K562 (cell line): ENCODE data around the gene TIMM50. TPM values are rescaled to one million over a fixed set of nuclear protein-coding genes. Genes with fewer than 3 reads are reported as not detected.
A peak's percentile ranks its signal among the peaks of the same experiment; 100 is the strongest.

Experiments
- BRF2 ChIP-seq: IDR thresholded peaks from 3 replicates; pipeline ENCODE4 v1.6.1; 2011; ENCODE audit warnings: borderline replicate concordance, mild to moderate bottlenecking; ENCODE audit not compliant: insufficient read length, insufficient read depth
- CXXC5 ChIP-seq: fragments of 250-450 bp; sonication (Bioruptor Pico); IDR thresholded peaks from 2 replicates; pipeline ENCODE4 v1.8.0; 2022; ENCODE audit warnings: inconsistent platforms, mild to moderate bottlenecking, moderate library complexity
- EHMT2 ChIP-seq: fragments of 450-650 bp; IDR thresholded peaks from 2 replicates; pipeline ENCODE4 v1.6.1; 2018; ENCODE audit warnings: antibody characterized with exemption
- MCM2 ChIP-seq: fragments of 450-650 bp; IDR thresholded peaks from 2 replicates; pipeline ENCODE4 v1.6.1; 2017; ENCODE audit warnings: low read depth, mild to moderate bottlenecking
- MGA ChIP-seq: fragments of 450-650 bp; IDR thresholded peaks from 2 replicates; pipeline ENCODE4 v1.6.1; 2016; ENCODE audit warnings: mild to moderate bottlenecking, moderate library complexity
- PKNOX1 ChIP-seq: fragments of 450-650 bp; IDR thresholded peaks from 2 replicates; pipeline ENCODE4 v1.6.1; 2016
- polyA plus RNA-seq, 8 experiments: library from polyadenylated mRNA; depleted of rRNA in 4 of 8; stranded (reverse) in 5 of 8; unstranded in 3 of 8; fragments of >200 nt; fragmentation: Nextera tagmentation in 2 of 8; fragmentation: Illumina TruSeq in 1 of 8; extraction: Ambion mirVana in 2 of 8; extraction: Trizol in 1 of 8; gene quantifications; 2 replicates each; pipeline versions ENCODE4 v1.2.1 to v1.2.3, GENCODE V29; 2011 to 2014; ENCODE audit warnings: inconsistent platforms in 1 of 8, missing spikeins in 1 of 8
- total RNA-seq, 7 experiments: library from RNA; depleted of rRNA in 6 of 7; stranded (reverse); fragments of >200 nt in 6 of 7; fragmentation: Illumina TruSeq in 2 of 7; extraction: Trizol in 2 of 7; gene quantifications; 2 replicates each; pipeline versions ENCODE4 v1.2.1 to v1.2.3, GENCODE V29; 2011 to 2021; ENCODE audit warnings: low replicate concordance in 1 of 7
- TF ChIP-seq, protein P1 (sequence below): fragments of 250-450 bp; sonication (Bioruptor Pico); IDR thresholded peaks from 2 replicates; pipeline ENCODE4 v1.8.0; 2021; ENCODE audit warnings: moderate library complexity, mild to moderate bottlenecking, inconsistent platforms
- TF ChIP-seq, protein P2 (sequence below): fragments of 250-450 bp; sonication (Bioruptor Pico); IDR thresholded peaks from 2 replicates; pipeline ENCODE4 v1.4.0; 2020
- TF ChIP-seq, protein P3 (sequence below), 2 experiments: fragments of 450-650 bp in 1 of 2; sonication (generic) in 1 of 2; formaldehyde crosslinking in 1 of 2; IDR thresholded peaks in 1 of 2; conservative IDR thresholded peaks in 1 of 2; 2 replicates each; pipeline versions ENCODE4 v1.6.1 to v1.8.1; 2016 to 2023; ENCODE audit warnings: mild to moderate bottlenecking in 2 of 2, moderate library complexity in 2 of 2, inconsistent platforms in 1 of 2, missing genetic modification reagents in 1 of 2

TIMM50 gene
- total and polyA plus RNA-seq, 9 of the 15 experiments (the other 6 are each of a cell fraction or from before 2014, with no cell fraction given) = 28.3 to 221 (median 170) TPM

GRCh38 chr19:39502640-39503417 is 22.2 kb downstream of the TIMM50 start (continued):
- TF ChIP-seq, protein P1, sequence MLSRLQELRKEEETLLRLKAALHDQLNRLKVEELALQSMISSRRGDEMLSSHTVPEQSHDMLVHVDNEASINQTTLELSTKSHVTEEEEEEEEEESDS = no peak
- TF ChIP-seq EHMT2 = no peak
- TF ChIP-seq, protein P2, sequence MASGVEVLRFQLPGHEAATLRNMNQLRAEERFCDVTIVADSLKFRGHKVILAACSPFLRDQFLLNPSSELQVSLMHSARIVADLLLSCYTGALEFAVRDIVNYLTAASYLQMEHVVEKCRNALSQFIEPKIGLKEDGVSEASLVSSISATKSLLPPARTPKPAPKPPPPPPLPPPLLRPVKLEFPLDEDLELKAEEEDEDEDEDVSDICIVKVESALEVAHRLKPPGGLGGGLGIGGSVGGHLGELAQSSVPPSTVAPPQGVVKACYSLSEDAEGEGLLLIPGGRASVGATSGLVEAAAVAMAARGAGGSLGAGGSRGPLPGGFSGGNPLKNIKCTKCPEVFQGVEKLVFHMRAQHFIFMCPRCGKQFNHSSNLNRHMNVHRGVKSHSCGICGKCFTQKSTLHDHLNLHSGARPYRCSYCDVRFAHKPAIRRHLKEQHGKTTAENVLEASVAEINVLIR (CRISPR knock-in tag) = no peak
- TF ChIP-seq, protein P3, sequence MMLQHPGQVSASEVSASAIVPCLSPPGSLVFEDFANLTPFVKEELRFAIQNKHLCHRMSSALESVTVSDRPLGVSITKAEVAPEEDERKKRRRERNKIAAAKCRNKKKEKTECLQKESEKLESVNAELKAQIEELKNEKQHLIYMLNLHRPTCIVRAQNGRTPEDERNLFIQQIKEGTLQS (IDR thresholded peaks at IDR 0.05) = no peak
- TF ChIP-seq, protein P3 (CRISPR knock-in tag; conservative IDR thresholded peaks at IDR 0.05) = peak; percentile 73; the same call in 1 of the 2 replicates
- TF ChIP-seq BRF2 = no peak
- no peak for TF ChIP-seq MCM2
- no peak for TF ChIP-seq PKNOX1
- peak; percentile 100 for TF ChIP-seq MGA
- TF ChIP-seq CXXC5 (CRISPR knock-in tag) = peak; percentile 96
